Activated CD4-positive, alpha-beta memory T cell treated with anti-CD3 and anti-CD28 coated beads for 36 hours (primary cell): ENCODE data around the gene CDKL4. TPM values are rescaled to one million over a fixed set of nuclear protein-coding genes. Genes with fewer than 3 reads are reported as not detected.

Source experiments
- CTCF ChIA-PET: fragments of 350-600 bp; sonication (Branson Sonifier 250); formaldehyde crosslinking; loops from one replicate; lab custom pipeline; 2021; ENCODE audit warnings: antibody characterized with exemption, inconsistent platforms; lab: Charles Lee
- POLR2A ChIA-PET: fragments of 350-600 bp; sonication (Branson Sonifier 250); formaldehyde crosslinking; loops from one replicate; lab custom pipeline; 2021; ENCODE audit warnings: antibody characterized with exemption; lab: Charles Lee
- DNase-seq: peaks from one replicate; pipeline ENCODE4 v3.0.0-alpha.2; 2020
- H3K27ac Mint-ChIP-seq: one replicate; pipeline ENCODE4 v1.8.0; 2021; ENCODE audit warnings: mixed read lengths
- H3K27me3 Mint-ChIP-seq: one replicate; pipeline ENCODE4 v1.8.0; 2021; ENCODE audit warnings: mixed read lengths
- H3K36me3 Mint-ChIP-seq: one replicate; pipeline ENCODE4 v1.8.0; 2021; ENCODE audit warnings: mixed read lengths
- H3K4me1 Mint-ChIP-seq: one replicate; pipeline ENCODE4 v1.8.0; 2021; ENCODE audit warnings: low read depth, mixed read lengths
- H3K4me3 Mint-ChIP-seq: one replicate; pipeline ENCODE4 v1.8.0; 2021; ENCODE audit warnings: mild to moderate bottlenecking, mixed read lengths
- H3K9me3 Mint-ChIP-seq: one replicate; pipeline ENCODE4 v1.8.0; 2021; ENCODE audit warnings: mixed read lengths
- intact Hi-C: fragments of 100-400 bp; cut with micrococcal nuclease; formaldehyde crosslinking; loops from one replicate; pipeline ENCODE4 v1.15.1; 2023
- total RNA-seq, 2 experiments: library from RNA; stranded (reverse); gene quantifications; one replicate each; pipeline ENCODE4 v1.2.3, GENCODE V29; 2021

CDKL4 gene
- total RNA-seq = under 1 TPM; 0.14 to 0.22 TPM

GRCh38 chr2:39243469-39244123, at the start of gene CDKL4:
Gene CDKL4, minus strand, starts transcription at chr2:39243970.
- CTCF ChIA-PET = no interaction called here
- Mint-ChIP-seq H3K4me3 (peak within 1 kb of the TSS; percentile 76), H3K9me3 (no peaks in the 10 kb centered on the region), H3K36me3 (peaks cover 2% of the 10 kb centered on the region), H3K4me1 (peaks cover 12% of the 10 kb centered on the region), H3K27me3 (no peaks in the 10 kb centered on the region), H3K27ac (peak within 1 kb of the TSS; percentile 36)
- POLR2A ChIA-PET = no interaction called here
- peak; percentile 61 for DNase-seq
- intact Hi-C loops = loop anchor here (10.0 kb wide), 1 partner anchor 481 kb away; no protein-coding TSS in a partner anchor

GRCh38 chr2:39290433-39290832, 46.7 kb upstream of the CDKL4 start:
- no peaks in the 10 kb centered on the region for H3K4me1 Mint-ChIP-seq
- ChIA-PET POLR2A (no interaction called here), CTCF (no interaction called here)
- no peak overlapping the region for H3K27ac Mint-ChIP-seq
- intact Hi-C loops = no loop called here
- no peak overlapping the region for H3K4me3 Mint-ChIP-seq
- DNase-seq = no peak
- no peaks in the 10 kb centered on the region for H3K9me3 Mint-ChIP-seq
- no peaks in the 10 kb centered on the region for H3K27me3 Mint-ChIP-seq
- H3K36me3 Mint-ChIP-seq = peaks cover 19% of the 10 kb centered on the region

- ChIA-PET CTCF (no interaction called here), POLR2A (no interaction called here)
- Mint-ChIP-seq H3K27me3 (no peaks in the 10 kb centered on the region), H3K9me3 (no peaks in the 10 kb centered on the region), H3K27ac (no peak overlapping the region), H3K36me3 (peaks cover 19% of the 10 kb centered on the region), H3K4me3 (no peak overlapping the region), H3K4me1 (no peaks in the 10 kb centered on the region)
- intact Hi-C loops = no loop called here
- no peak for DNase-seq
Observed at GRCh38 chr2:39289609-39290008, 45.8 kb upstream of the CDKL4 start.

GRCh38 chr2:39283561-39283960, 39.8 kb upstream of the CDKL4 start:
- no peak for DNase-seq
- ChIA-PET CTCF (no interaction called here), POLR2A (no interaction called here)
- H3K4me3 Mint-ChIP-seq = no peak overlapping the region
- no peaks in the 10 kb centered on the region for H3K4me1 Mint-ChIP-seq
- peaks cover 6% of the 10 kb centered on the region for H3K36me3 Mint-ChIP-seq
- H3K27ac Mint-ChIP-seq = no peak overlapping the region
- intact Hi-C loops = no loop called here
- no peaks in the 10 kb centered on the region for H3K27me3 Mint-ChIP-seq
- H3K9me3 Mint-ChIP-seq = no peaks in the 10 kb centered on the region

GRCh38 chr2:39281391-39281790, 37.6 kb upstream of the CDKL4 start:
- peaks cover 11% of the 10 kb centered on the region for H3K36me3 Mint-ChIP-seq
- DNase-seq = no peak
- H3K4me1 Mint-ChIP-seq = no peaks in the 10 kb centered on the region
- intact Hi-C loops = no loop called here
- H3K4me3 Mint-ChIP-seq = no peak overlapping the region
- no peaks in the 10 kb centered on the region for H3K9me3 Mint-ChIP-seq
- POLR2A ChIA-PET = no interaction called here
- no peak overlapping the region for H3K27ac Mint-ChIP-seq
- CTCF ChIA-PET = interaction anchor here (1.0 kb wide), 2 partner anchors 9 to 222 kb away, joined by 3 read pairs; no protein-coding TSS in a partner anchor
- no peaks in the 10 kb centered on the region for H3K27me3 Mint-ChIP-seq

- Mint-ChIP-seq H3K27ac (no peak overlapping the region), H3K36me3 (peaks cover 14% of the 10 kb centered on the region), H3K27me3 (no peaks in the 10 kb centered on the region), H3K9me3 (no peaks in the 10 kb centered on the region), H3K4me3 (no peak overlapping the region), H3K4me1 (no peaks in the 10 kb centered on the region)
- CTCF ChIA-PET = no interaction called here
- POLR2A ChIA-PET = no interaction called here
- intact Hi-C loops = no loop called here
- DNase-seq = no peak
Observed at GRCh38 chr2:39275016-39275415, 31.2 kb upstream of the CDKL4 start.

- CTCF ChIA-PET = interaction anchor here (1.0 to 1.9 kb wide), 4 partner anchors 30 to 322 kb away, joined by 3 to 4 read pairs (median 3); no protein-coding TSS in a partner anchor
Observed at GRCh38 chr2:39269941-39270340, 26.2 kb upstream of the CDKL4 start.

GRCh38 chr2:39266916-39267434, 23.2 kb upstream of the CDKL4 start:
- H3K4me3 Mint-ChIP-seq = no peak overlapping the region
- DNase-seq = no peak
- H3K9me3 Mint-ChIP-seq = no peaks in the 10 kb centered on the region
- no peak overlapping the region for H3K27ac Mint-ChIP-seq
- peaks cover 22% of the 10 kb centered on the region for H3K4me1 Mint-ChIP-seq
- peaks cover 9% of the 10 kb centered on the region for H3K36me3 Mint-ChIP-seq
- CTCF ChIA-PET = interaction anchor here (1.1 kb wide), 1 partner anchor 9 kb away, joined by 3 read pairs; no protein-coding TSS in a partner anchor
- POLR2A ChIA-PET = no interaction called here
- H3K27me3 Mint-ChIP-seq = no peaks in the 10 kb centered on the region
- intact Hi-C loops = loop anchor here (10.0 kb wide), 1 partner anchor 228 kb away; no protein-coding TSS in a partner anchor

More at GRCh38 chr2:39269941-39270340, 26.2 kb upstream of the CDKL4 start:
- no peak overlapping the region for H3K4me3 Mint-ChIP-seq
- peaks cover 2% of the 10 kb centered on the region for H3K36me3 Mint-ChIP-seq
- intact Hi-C loops = loop anchor here (10.0 kb wide), 1 partner anchor 225 kb away; no protein-coding TSS in a partner anchor
- H3K9me3 Mint-ChIP-seq = no peaks in the 10 kb centered on the region
- peaks cover 13% of the 10 kb centered on the region for H3K4me1 Mint-ChIP-seq
- no peak overlapping the region for H3K27ac Mint-ChIP-seq
- DNase-seq = no peak
- H3K27me3 Mint-ChIP-seq = no peaks in the 10 kb centered on the region
- POLR2A ChIA-PET = no interaction called here

- ChIA-PET CTCF (interaction anchor here (1.1 kb wide), 1 partner anchor 10 kb away, joined by 3 read pairs; no protein-coding TSS in a partner anchor), POLR2A (no interaction called here)
- H3K4me3 Mint-ChIP-seq = no peak overlapping the region
- H3K27me3 Mint-ChIP-seq = no peaks in the 10 kb centered on the region
- DNase-seq = peak; percentile 28
- H3K27ac Mint-ChIP-seq = peak overlapping the region; percentile 21
- H3K9me3 Mint-ChIP-seq = no peaks in the 10 kb centered on the region
- peaks cover 22% of the 10 kb centered on the region for H3K4me1 Mint-ChIP-seq
- intact Hi-C loops = loop anchor here (10.0 kb wide), 1 partner anchor 229 kb away; no protein-coding TSS in a partner anchor
- peaks cover 9% of the 10 kb centered on the region for H3K36me3 Mint-ChIP-seq
Observed at GRCh38 chr2:39266139-39266805, 22.5 kb upstream of the CDKL4 start.

- POLR2A ChIA-PET = no interaction called here
- H3K27me3 Mint-ChIP-seq = no peaks in the 10 kb centered on the region
- H3K9me3 Mint-ChIP-seq = no peaks in the 10 kb centered on the region
- no peak overlapping the region for H3K4me3 Mint-ChIP-seq
- peaks cover 22% of the 10 kb centered on the region for H3K4me1 Mint-ChIP-seq
- CTCF ChIA-PET = no interaction called here
- DNase-seq = no peak
- peak overlapping the region; percentile 33 for H3K27ac Mint-ChIP-seq
- peaks cover 13% of the 10 kb centered on the region for H3K36me3 Mint-ChIP-seq
- intact Hi-C loops = loop anchor here (10.0 kb wide), 1 partner anchor 229 kb away; no protein-coding TSS in a partner anchor
Observed at GRCh38 chr2:39265315-39265714, 21.5 kb upstream of the CDKL4 start.

- H3K36me3 Mint-ChIP-seq = peaks cover 15% of the 10 kb centered on the region
- intact Hi-C loops = loop anchor here (10.0 kb wide), 1 partner anchor 230 kb away; no protein-coding TSS in a partner anchor
- H3K27ac Mint-ChIP-seq = no peak overlapping the region
- H3K27me3 Mint-ChIP-seq = no peaks in the 10 kb centered on the region
- ChIA-PET CTCF (no interaction called here), POLR2A (interaction anchor here (1.2 kb wide), 1 partner anchor 11 kb away, joined by 3 read pairs; no protein-coding TSS in a partner anchor)
- DNase-seq = no peak
- peaks cover 22% of the 10 kb centered on the region for H3K4me1 Mint-ChIP-seq
- no peaks in the 10 kb centered on the region for H3K9me3 Mint-ChIP-seq
- no peak overlapping the region for H3K4me3 Mint-ChIP-seq
Observed at GRCh38 chr2:39264733-39265132, 21.0 kb upstream of the CDKL4 start.

GRCh38 chr2:39260087-39260486, 16.3 kb upstream of the CDKL4 start:
- no peak overlapping the region for H3K4me3 Mint-ChIP-seq
- ChIA-PET POLR2A (no interaction called here), CTCF (no interaction called here)
- H3K27me3 Mint-ChIP-seq = no peaks in the 10 kb centered on the region
- no peaks in the 10 kb centered on the region for H3K9me3 Mint-ChIP-seq
- peaks cover 9% of the 10 kb centered on the region for H3K4me1 Mint-ChIP-seq
- peaks cover 26% of the 10 kb centered on the region for H3K36me3 Mint-ChIP-seq
- DNase-seq = no peak
- intact Hi-C loops = loop anchor here (10.0 kb wide), 1 partner anchor 235 kb away; no protein-coding TSS in a partner anchor
- no peak overlapping the region for H3K27ac Mint-ChIP-seq
